HepG2 (cell line): ENCODE measurements around the gene NCCRP1. TPM values are rescaled to one million over a fixed set of nuclear protein-coding genes. Genes with fewer than 3 reads are reported as not detected.

ENCODE experiments used
- ATAC-seq: fragments of 200-7000 bp; cut with Tn5 transposase; 3 replicates; pipeline ENCODE4 v1.9.1; 2020; ENCODE audit warnings: mild to moderate bottlenecking, moderate library complexity
- BruUV-seq: library from RNA; stranded (reverse); fragments of 400-500 nt; replicated peaks from 2 replicates; lab custom pipeline; 2021; lab: Mats Ljungman, UMichigan
- CTCF ChIA-PET: fragments of 300-600 bp; formaldehyde crosslinking; extraction: SDS; loops from one replicate; lab custom pipeline; 2021; ENCODE audit warnings: low total read pairs, inconsistent platforms, low intra/inter-chr PET ratio; lab: Yijun Ruan, JAX
- POLR2A ChIA-PET: fragments of 350-600 bp; sonication (Branson Sonifier 250); formaldehyde crosslinking; loops from one replicate; lab custom pipeline; 2020; ENCODE audit warnings: antibody characterized with exemption, inconsistent platforms; lab: Yijun Ruan, JAX
- DNase-seq: peaks from one replicate; pipeline ENCODE4 v3.0.0-alpha.2; 2015; ENCODE audit warnings: low spot score
- FAIRE-seq: peaks from 3 replicates; lab custom pipeline; 2011; peaks lifted over from hg19 to GRCh38; lab: Jason Lieb, UNC
- H2AFZ ChIP-seq: one replicate; pipeline ENCODE4 v1.6.1; 2011; ENCODE audit warnings: low read length, inconsistent platforms
- H3K27ac ChIP-seq: fragments of 300-600 bp; 3 replicates; pipeline ENCODE4 v1.8.0; 2011; ENCODE audit warnings: mixed run types, mild to moderate bottlenecking, mixed read lengths, low read length, inconsistent platforms; ENCODE audit not compliant: insufficient read depth; ENCODE audit errors: extremely low read length
- H3K27me3 ChIP-seq, 2 experiments: fragments of 200-600 bp in 1 of 2; 2 replicates in 1 of 2; 3 replicates in 1 of 2; pipeline versions ENCODE4 v1.6.0 to v1.8.0; 2011; ENCODE audit warnings: low read length in 2 of 2, mild to moderate bottlenecking in 2 of 2, moderate library complexity in 2 of 2, inconsistent platforms in 1 of 2; ENCODE audit not compliant: insufficient read depth in 2 of 2, control insufficient read depth in 1 of 2
- H3K36me3 ChIP-seq, 2 experiments: fragments of 200-600 bp in 1 of 2; replicated peaks in 1 of 2; 2 replicates in 1 of 2; 3 replicates in 1 of 2; pipeline versions ENCODE4 v1.5.1 to v1.8.0; 2011; ENCODE audit warnings: low read length in 2 of 2, inconsistent platforms in 1 of 2; ENCODE audit not compliant: insufficient read depth in 2 of 2, control insufficient read depth in 1 of 2
- H3K4me1 ChIP-seq: 2 replicates; pipeline ENCODE4 v1.5.1; 2012; ENCODE audit warnings: low read length, inconsistent platforms; ENCODE audit not compliant: insufficient read depth
- H3K4me2 ChIP-seq: 2 replicates; pipeline ENCODE4 v1.6.0; 2011; ENCODE audit warnings: low read depth, low read length, inconsistent platforms
- H3K4me3 ChIP-seq, 3 experiments: fragments of 200-600 bp in 1 of 3; sonication (generic), shearing (Covaris generic) in 1 of 3; replicated peaks in 1 of 3; 2 replicates each; pipeline ENCODE4 v1.5.1; 2011 to 2016; ENCODE audit warnings: low read length in 3 of 3, inconsistent platforms in 2 of 3, low read depth in 2 of 3, mild to moderate bottlenecking in 2 of 3, control low read depth in 1 of 3, mixed read lengths in 1 of 3; ENCODE audit not compliant: insufficient read depth in 1 of 3
- H3K79me2 ChIP-seq: one replicate; pipeline ENCODE4 v1.6.1; 2011; ENCODE audit warnings: low read length, inconsistent platforms; ENCODE audit not compliant: insufficient read depth
- H3K9ac ChIP-seq: 2 replicates; pipeline ENCODE4 v1.6.0; 2011; ENCODE audit warnings: mild to moderate bottlenecking, low read depth, low read length, inconsistent platforms; ENCODE audit not compliant: insufficient read depth
- H3K9me3 ChIP-seq: 2 replicates; pipeline ENCODE4 v1.5.1; 2012; ENCODE audit warnings: mild to moderate bottlenecking, low read length
- H4K20me1 ChIP-seq: 2 replicates; pipeline ENCODE4 v1.6.0; 2011; ENCODE audit warnings: inconsistent platforms, mild to moderate bottlenecking, low read length, moderate library complexity; ENCODE audit not compliant: insufficient read depth
- CTCF ChIP-seq: sonication (generic); formaldehyde crosslinking; IDR thresholded peaks from 2 replicates; pipeline ENCODE4 v1.5.0; 2020; ENCODE audit warnings: mild to moderate bottlenecking, missing genetic modification reagents, moderate library complexity
- MXD4 ChIP-seq: IDR thresholded peaks from 2 replicates; pipeline ENCODE4 v1.6.1; 2016; ENCODE audit warnings: mild to moderate bottlenecking, missing biosample characterization, missing genetic modification reagents
- STAG1 ChIP-seq: sonication (generic); formaldehyde crosslinking; IDR thresholded peaks from 2 replicates; pipeline ENCODE4 v1.4.0; 2020; ENCODE audit warnings: missing genetic modification reagents
- ZNF431 ChIP-seq: sonication (generic); formaldehyde crosslinking; IDR thresholded peaks from 2 replicates; pipeline ENCODE4 v1.9.0; 2022; ENCODE audit warnings: missing genetic modification reagents, low read depth, mild to moderate bottlenecking, borderline replicate concordance
- ZNF687 ChIP-seq: sonication (generic); formaldehyde crosslinking; IDR thresholded peaks from 2 replicates; pipeline ENCODE4 v1.5.1; 2020; ENCODE audit warnings: mild to moderate bottlenecking, missing genetic modification reagents, moderate library complexity
- WGBS: methylation state at CpG from one replicate; pipeline ENCODE4 v1.1.6; 2017; ENCODE audit warnings: low lambda C conversion rate; 5-methylcytosine and 5-hydroxymethylcytosine counted together
- in situ Hi-C: cut with HindIII; loops from 2 replicates; pipeline ENCODE4 v1.10.0; 2017; ENCODE audit warnings: low pct_unique_long_range_greater_than_20kb; ENCODE audit not compliant: extremely low pct_ligation_motif_present
- intact Hi-C: fragments of 100-400 bp; cut with micrococcal nuclease; formaldehyde crosslinking; loops from one replicate; pipeline ENCODE4 v1.10.0; 2022; ENCODE audit not compliant: unreplicated experiment
- polyA plus RNA-seq, 8 experiments: library from polyadenylated mRNA; depleted of rRNA in 3 of 8; stranded (reverse) in 7 of 8; unstranded in 1 of 8; fragments of >200 nt; fragmentation: Illumina TruSeq in 4 of 8; extraction: Trizol in 4 of 8; gene quantifications; 2 replicates each; pipeline versions ENCODE4 v1.2.1 to v1.2.3, GENCODE V29; 2011 to 2016; ENCODE audit warnings: low read depth in 4 of 8, missing spikeins in 1 of 8, mixed read lengths in 1 of 8; ENCODE audit not compliant: insufficient read depth in 1 of 8
- total RNA-seq, 5 experiments: library from RNA; depleted of rRNA; stranded (reverse); fragments of >200 nt; fragmentation: Illumina TruSeq; extraction: Trizol; gene quantifications; 2 replicates each; pipeline ENCODE4 v1.2.3, GENCODE V29; 2016; ENCODE audit warnings: low read depth in 1 of 5
- TF ChIP-seq, protein P1 (sequence below): sonication (generic); IDR thresholded peaks from 2 replicates; pipeline ENCODE4 v1.6.1; 2016; ENCODE audit warnings: low read depth, borderline replicate concordance

NCCRP1 gene
- total and polyA plus RNA-seq, 2 of the 13 experiments (the other 11 are each of a cell fraction or from before 2014, with no cell fraction given), result not detected

DNA sequence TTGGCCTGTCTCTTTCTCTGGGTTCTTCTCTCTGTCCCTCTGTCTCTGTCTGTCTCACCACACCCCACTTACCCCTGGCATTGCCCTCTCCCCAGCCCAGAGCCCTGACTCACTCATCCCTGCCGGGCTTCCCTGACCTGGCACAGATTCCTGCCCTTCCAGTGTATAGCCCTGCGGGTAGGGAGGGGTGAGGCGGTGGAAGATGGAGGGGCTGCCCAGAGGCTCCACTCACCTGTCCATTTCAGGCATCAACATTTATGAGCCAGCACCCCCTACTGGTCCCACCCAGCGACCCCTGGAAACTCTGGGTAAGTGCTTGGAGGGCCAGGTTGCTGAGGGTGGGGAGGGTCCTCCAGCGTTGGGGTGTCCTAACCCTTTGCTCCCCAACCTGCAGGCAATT is 1.0 kb downstream of the NCCRP1 start:
- 42% methylated on average over 4 of the region's 5 CpGs for WGBS
- CTCF ChIA-PET, result no interaction called here
- no TSS peak for BruUV-seq
- no peak overlapping the region for H3K4me2 ChIP-seq
- no peaks in the 10 kb centered on the region for H3K36me3 ChIP-seq
- H2AFZ ChIP-seq, result no peak overlapping the region
- no peak for DNase-seq
- H4K20me1 ChIP-seq, result no peaks in the 10 kb centered on the region
- POLR2A ChIA-PET, result interaction anchor here (1.6 kb wide), 1 partner anchor 193 kb away, joined by 3 read pairs; the partner anchor contains the start of genes MED29 and PAF1
- TF ChIP-seq STAG1 (CRISPR knock-in tag) (peak; percentile 29; the same call in 1 of the 2 replicates), MXD4 (CRISPR knock-in tag) (no peak), CTCF (CRISPR knock-in tag) (peak; percentile 40; the same call in 1 of the 2 replicates)
- no peak for ATAC-seq
- intact Hi-C loops (no loop called here), in situ Hi-C loops (no loop called here)
- H3K27ac ChIP-seq, result no peak overlapping the region
- H3K27me3 ChIP-seq, result peaks cover 5 to 53% of the 10 kb centered on the region in 2 experiments
- no peaks in the 10 kb centered on the region for H3K9me3 ChIP-seq
- H3K79me2 ChIP-seq, result no peaks in the 10 kb centered on the region
- H3K4me1 ChIP-seq, result peaks cover 21% of the 10 kb centered on the region
- no peak overlapping the region for H3K9ac ChIP-seq
- no peak overlapping the region for H3K4me3 ChIP-seq
- FAIRE-seq, result no peak

DNA sequence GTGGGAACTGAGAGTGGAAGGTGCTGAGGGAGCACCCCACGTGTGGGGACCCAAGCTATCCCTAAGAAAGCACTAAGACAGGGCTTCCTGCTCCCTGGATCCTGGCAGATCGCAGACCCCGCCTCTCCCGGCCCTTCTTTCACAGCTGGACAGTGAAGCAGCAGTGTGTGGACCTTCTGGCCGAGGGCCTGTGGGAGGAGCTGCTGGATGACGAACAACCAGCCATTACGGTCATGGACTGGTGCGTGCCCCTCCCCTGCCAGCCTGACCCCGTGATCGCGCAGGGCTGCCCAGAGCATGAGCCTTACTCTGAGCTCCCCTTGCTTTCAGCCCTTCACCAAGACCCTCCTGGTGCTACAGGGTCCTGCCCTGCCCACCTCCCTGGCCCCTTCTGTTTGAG is 2.3 kb downstream of the NCCRP1 start:
- FAIRE-seq, result no peak
- POLR2A ChIA-PET, result interaction anchor here (1.4 to 1.6 kb wide), 2 partner anchors 54 to 192 kb away, joined by 3 to 5 read pairs; partner anchors contain the start of genes MED29 and PAF1
- DNase-seq, result peak; percentile 35

More for the DNA sequence above, 2.3 kb downstream of the NCCRP1 start:
- no peaks in the 10 kb centered on the region for H3K36me3 ChIP-seq
- no peak overlapping the region for H3K27ac ChIP-seq
- H3K27me3 ChIP-seq, result peaks cover 9 to 63% of the 10 kb centered on the region in 2 experiments
- TF ChIP-seq, protein P1, sequence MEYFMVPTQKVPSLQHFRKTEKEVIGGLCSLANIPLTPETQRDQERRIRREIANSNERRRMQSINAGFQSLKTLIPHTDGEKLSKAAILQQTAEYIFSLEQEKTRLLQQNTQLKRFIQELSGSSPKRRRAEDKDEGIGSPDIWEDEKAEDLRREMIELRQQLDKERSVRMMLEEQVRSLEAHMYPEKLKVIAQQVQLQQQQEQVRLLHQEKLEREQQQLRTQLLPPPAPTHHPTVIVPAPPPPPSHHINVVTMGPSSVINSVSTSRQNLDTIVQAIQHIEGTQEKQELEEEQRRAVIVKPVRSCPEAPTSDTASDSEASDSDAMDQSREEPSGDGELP, result peak; percentile 26; the same call in 1 of the 2 replicates
- TF ChIP-seq ZNF687 (CRISPR knock-in tag) (peak; percentile 36; the same call in 1 of the 2 replicates), ZNF431 (CRISPR knock-in tag) (no peak)
- no TSS peak for BruUV-seq
- CTCF ChIA-PET, result no interaction called here
- 0% methylated on average over 5 of the region's 11 CpGs for WGBS
- peaks cover 13% of the 10 kb centered on the region for H3K4me1 ChIP-seq
- H3K9me3 ChIP-seq, result no peaks in the 10 kb centered on the region
- in situ Hi-C loops, result no loop called here
- no peak overlapping the region for H3K9ac ChIP-seq
- H3K4me3 ChIP-seq, result peak overlapping the region in 1 of 3 experiments; percentile 28; a peak in 1 of 6 replicates
- H2AFZ ChIP-seq, result no peak overlapping the region
- intact Hi-C loops, result no loop called here
- peak overlapping the region; percentile 45 for H3K4me2 ChIP-seq
- no peaks in the 10 kb centered on the region for H3K79me2 ChIP-seq
- ATAC-seq, result peak; percentile 63
- no peaks in the 10 kb centered on the region for H4K20me1 ChIP-seq
